MCF 10A (cell line): ENCODE data around the gene SYT5. TPM values are rescaled to one million over a fixed set of nuclear protein-coding genes. Genes with fewer than 3 reads are reported as not detected.
A peak's percentile ranks its signal among the peaks of the same experiment; 100 is the strongest.

ENCODE experiments used
- BruUV-seq: library from RNA; stranded (reverse); fragments of 400-500 nt; replicated peaks from 2 replicates; lab custom pipeline; 2021; lab: Mats Ljungman, UMichigan
- CTCF ChIA-PET: fragments of 300-600 bp; sonication (Branson Sonifier 250); formaldehyde crosslinking; extraction: SDS; loops from one replicate; lab custom pipeline; 2021; ENCODE audit warnings: antibody characterized with exemption, inconsistent platforms; lab: Yijun Ruan, JAX
- POLR2A ChIA-PET: fragments of 300-600, 350-650 bp; sonication (Branson Sonifier 250); formaldehyde crosslinking; extraction: SDS; loops from one replicate; lab custom pipeline; 2020; ENCODE audit warnings: antibody characterized with exemption, inconsistent platforms; lab: Yijun Ruan, JAX
- DNase-seq: peaks from one replicate; pipeline ENCODE4 v3.0.0-alpha.2; 2018; ENCODE audit not compliant: unreplicated experiment
- H3K27ac Mint-ChIP-seq: one replicate; pipeline ENCODE4 v1.8.0; 2022; ENCODE audit warnings: mild to moderate bottlenecking, low read depth, mixed read lengths; ENCODE audit not compliant: unreplicated experiment
- H3K27me3 Mint-ChIP-seq: one replicate; pipeline ENCODE4 v1.8.0; 2022; ENCODE audit warnings: mixed read lengths; ENCODE audit not compliant: insufficient read depth, unreplicated experiment
- H3K36me3 Mint-ChIP-seq: one replicate; pipeline ENCODE4 v1.8.0; 2022; ENCODE audit warnings: mild to moderate bottlenecking, moderate library complexity, mixed read lengths; ENCODE audit not compliant: insufficient read depth, unreplicated experiment
- H3K4me1 Mint-ChIP-seq: one replicate; pipeline ENCODE4 v1.8.0; 2022; ENCODE audit warnings: mixed read lengths; ENCODE audit not compliant: insufficient read depth, unreplicated experiment
- H3K4me3 Mint-ChIP-seq: one replicate; pipeline ENCODE4 v1.8.0; 2022; ENCODE audit warnings: mild to moderate bottlenecking, moderate library complexity, mixed read lengths; ENCODE audit not compliant: unreplicated experiment
- H3K9me3 Mint-ChIP-seq: one replicate; pipeline ENCODE4 v1.8.0; 2022; ENCODE audit warnings: mixed read lengths; ENCODE audit not compliant: unreplicated experiment
- intact Hi-C: fragments of 100-400 bp; cut with micrococcal nuclease; formaldehyde crosslinking; loops from 2 replicates; pipeline ENCODE4 v1.14.1; 2022
- total RNA-seq: library from RNA; stranded (reverse); gene quantifications from 2 replicates; pipeline ENCODE4 v1.2.3, GENCODE V29; 2022
- TF ChIP-seq, protein P1 (sequence below): fragments of 200-600 bp; IDR thresholded peaks from one replicate; pipeline ENCODE4 v1.8.0; 2022; ENCODE audit warnings: antibody characterized with exemption, mild to moderate bottlenecking; ENCODE audit not compliant: unreplicated experiment

The SYT5 gene
- total RNA-seq, 1 experiment from 2014 or later, result not detected

DNA sequence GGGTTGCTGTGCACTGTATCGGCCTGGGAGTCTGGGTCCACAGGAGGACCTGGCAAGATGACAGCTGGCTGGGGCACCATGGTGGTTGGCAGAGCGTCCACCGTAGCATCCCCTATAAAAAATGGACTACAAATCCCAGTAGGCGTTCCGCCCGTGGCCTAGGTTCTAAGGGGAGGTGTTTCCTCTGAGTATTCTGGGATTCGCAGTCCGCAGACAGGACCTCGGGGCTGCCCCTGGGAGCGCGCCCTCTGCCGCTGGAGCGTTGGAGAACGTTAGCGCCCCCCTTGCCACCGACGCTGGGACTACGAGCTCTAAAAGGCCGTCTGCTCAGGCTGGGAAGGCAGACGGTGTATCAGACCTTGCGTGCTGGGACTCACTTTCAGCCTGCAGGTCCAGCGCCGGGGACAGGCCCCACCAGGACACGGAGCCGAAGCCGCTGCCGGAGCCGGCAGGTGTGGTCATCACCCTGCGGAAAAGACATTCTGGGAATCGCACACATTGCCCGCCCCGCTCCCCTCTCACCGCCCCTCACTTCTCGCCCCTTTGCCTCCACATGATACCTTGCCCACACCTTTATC is 14.0 kb downstream of the SYT5 start:
- Mint-ChIP-seq H3K27ac (peak overlapping the region; percentile 93), H3K9me3 (no peaks in the 10 kb centered on the region), H3K4me3 (peak overlapping the region; percentile 84), H3K36me3 (no peaks in the 10 kb centered on the region), H3K27me3 (no peaks in the 10 kb centered on the region), H3K4me1 (peaks cover 10% of the 10 kb centered on the region)
- peak; percentile 74 for DNase-seq
- ChIA-PET CTCF (interaction anchor here (0.6 to 2.0 kb wide), 15 partner anchors 15 to 471 kb away, joined by 3 to 7 read pairs (median 4); partner anchors contain the start of genes PPP6R1 and TMEM238), POLR2A (interaction anchor here (0.5 to 3.3 kb wide), 12 partner anchors 17 to 241 kb away, joined by 3 to 21 read pairs (median 5); partner anchors contain the start of genes HSPBP1, KMT5C, PPP1R12C and PPP6R1)
- no TSS peak for BruUV-seq
- TF ChIP-seq, protein P1, sequence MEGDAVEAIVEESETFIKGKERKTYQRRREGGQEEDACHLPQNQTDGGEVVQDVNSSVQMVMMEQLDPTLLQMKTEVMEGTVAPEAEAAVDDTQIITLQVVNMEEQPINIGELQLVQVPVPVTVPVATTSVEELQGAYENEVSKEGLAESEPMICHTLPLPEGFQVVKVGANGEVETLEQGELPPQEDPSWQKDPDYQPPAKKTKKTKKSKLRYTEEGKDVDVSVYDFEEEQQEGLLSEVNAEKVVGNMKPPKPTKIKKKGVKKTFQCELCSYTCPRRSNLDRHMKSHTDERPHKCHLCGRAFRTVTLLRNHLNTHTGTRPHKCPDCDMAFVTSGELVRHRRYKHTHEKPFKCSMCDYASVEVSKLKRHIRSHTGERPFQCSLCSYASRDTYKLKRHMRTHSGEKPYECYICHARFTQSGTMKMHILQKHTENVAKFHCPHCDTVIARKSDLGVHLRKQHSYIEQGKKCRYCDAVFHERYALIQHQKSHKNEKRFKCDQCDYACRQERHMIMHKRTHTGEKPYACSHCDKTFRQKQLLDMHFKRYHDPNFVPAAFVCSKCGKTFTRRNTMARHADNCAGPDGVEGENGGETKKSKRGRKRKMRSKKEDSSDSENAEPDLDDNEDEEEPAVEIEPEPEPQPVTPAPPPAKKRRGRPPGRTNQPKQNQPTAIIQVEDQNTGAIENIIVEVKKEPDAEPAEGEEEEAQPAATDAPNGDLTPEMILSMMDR, result peak; percentile 50
- intact Hi-C loops, result loop anchor here (1.0 to 5.0 kb wide), 4 partner anchors 19 to 91 kb away; partner anchors contain the start of gene PPP6R1

DNA sequence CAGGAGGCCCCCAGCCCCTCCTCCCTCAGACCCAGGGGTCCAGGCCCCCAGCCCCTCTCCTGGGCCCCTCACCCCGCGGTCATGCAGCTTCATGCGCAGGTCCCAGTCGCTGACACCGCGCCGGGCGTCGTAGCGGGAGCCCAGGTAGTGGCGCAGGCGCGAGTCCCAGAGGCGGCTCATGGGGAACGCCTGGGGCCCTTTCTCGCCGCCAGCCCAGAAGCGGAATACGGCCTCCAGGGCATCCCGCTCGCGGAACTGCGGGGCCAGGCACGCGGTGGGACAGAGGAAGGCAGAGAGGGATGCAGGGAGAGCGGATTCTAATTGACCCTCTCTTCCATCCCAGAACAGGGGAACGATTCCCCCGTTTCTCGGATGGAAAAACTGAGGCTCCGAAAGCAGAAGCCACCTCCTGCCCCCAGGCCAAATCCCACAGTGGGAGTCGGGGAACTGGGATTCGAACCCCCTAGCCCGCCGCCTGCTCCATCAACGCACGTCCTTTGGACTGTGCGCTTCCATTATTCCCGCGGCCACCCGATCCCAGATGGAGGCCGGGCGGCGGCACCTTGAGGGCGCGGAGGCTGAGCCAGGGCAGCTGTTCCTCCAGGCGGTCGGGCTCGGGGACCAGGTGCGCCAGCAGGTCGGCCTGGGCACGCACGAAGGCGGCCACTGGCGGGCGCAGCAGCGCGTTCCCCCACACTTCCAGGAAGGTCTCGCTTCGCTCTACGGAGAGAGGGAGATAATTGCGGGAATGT is 18.3 kb downstream of the SYT5 start:
- POLR2A ChIA-PET, result interaction anchor here (0.7 kb wide), 1 partner anchor 388 kb away, joined by 3 read pairs; no protein-coding TSS in a partner anchor
- no peak overlapping the region for H3K27ac Mint-ChIP-seq
- no peaks in the 10 kb centered on the region for H3K27me3 Mint-ChIP-seq
- BruUV-seq, result no TSS peak
- H3K9me3 Mint-ChIP-seq, result no peaks in the 10 kb centered on the region
- TF ChIP-seq, protein P1, result no peak
- no peak overlapping the region for H3K4me3 Mint-ChIP-seq
- peaks cover 31% of the 10 kb centered on the region for H3K4me1 Mint-ChIP-seq
- no peaks in the 10 kb centered on the region for H3K36me3 Mint-ChIP-seq
- no peak for DNase-seq
- intact Hi-C loops, result no loop called here
- CTCF ChIA-PET, result interaction anchor here (0.6 to 2.7 kb wide), 3 partner anchors 15 to 472 kb away, joined by 3 to 21 read pairs (median 6); no protein-coding TSS in a partner anchor

DNA sequence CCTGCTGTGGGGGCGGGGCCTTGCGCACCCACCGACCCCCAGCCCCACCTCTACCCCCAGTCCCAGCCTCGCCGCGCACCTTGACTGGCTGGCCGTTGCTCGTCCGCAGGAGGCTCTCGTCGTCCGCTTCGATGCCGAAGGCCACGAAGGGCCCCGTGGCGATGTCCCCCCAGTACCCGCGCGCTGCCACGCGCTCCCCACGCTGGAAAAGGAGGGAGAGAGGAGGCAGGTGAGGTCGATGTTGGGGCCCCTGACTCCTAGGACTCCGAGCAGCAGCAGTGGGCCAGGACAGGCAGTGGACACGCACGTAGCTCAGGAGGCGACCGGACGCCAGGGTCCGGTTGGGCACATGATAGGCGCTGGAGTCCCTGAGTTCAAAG is 19.1 kb downstream of the SYT5 start:
- no peak for DNase-seq
- Mint-ChIP-seq H3K4me1 (peaks cover 27% of the 10 kb centered on the region), H3K9me3 (no peaks in the 10 kb centered on the region), H3K4me3 (no peak overlapping the region), H3K27ac (no peak overlapping the region), H3K27me3 (no peaks in the 10 kb centered on the region), H3K36me3 (no peaks in the 10 kb centered on the region)
- CTCF ChIA-PET, result interaction anchor here (0.6 to 3.6 kb wide), 13 partner anchors 9 to 951 kb away, joined by 3 to 25 read pairs (median 4); no protein-coding TSS in a partner anchor
- intact Hi-C loops, result no loop called here
- POLR2A ChIA-PET, result interaction anchor here (0.6 to 1.0 kb wide), 5 partner anchors 18 to 389 kb away, joined by 3 read pairs; partner anchors contain the start of gene TMEM238
- TF ChIP-seq, protein P1, result no peak
- no TSS peak for BruUV-seq
